GM18519 (cell line): Measurements from ENCODE around the gene PALLD.
"Not testable (repeated sequence)": the region's sequence is repeated elsewhere in the genome, so short reads cannot be mapped to it uniquely, and the experiment has no call there.

ENCODE experiments used
- ATAC-seq: cut with Tn5 transposase; IDR thresholded peaks from one replicate; pipeline ENCODE4 v1.9.1; 2021; ENCODE audit warnings: mild to moderate bottlenecking, moderate library complexity; ENCODE audit not compliant: unreplicated experiment, low FRiP score

PALLD gene

GRCh38 chr4:168496834-168497233 lies at the start of gene PALLD:
Gene PALLD (plus strand): TSS chr4:168497052.
- ATAC-seq: no peak

GRCh38 chr4:168449063-168449462 lies 47.8 kb upstream of the PALLD start:
- not testable (repeated sequence) for ATAC-seq

GRCh38 chr4:168449719-168450452 lies 47.0 kb upstream of the PALLD start:
- ATAC-seq: no peak

GRCh38 chr4:168451331-168451730 lies 45.5 kb upstream of the PALLD start:
- no peak for ATAC-seq

- no peak for ATAC-seq
These were observed 45.0 kb upstream of the PALLD start for GRCh38 chr4:168451744-168452390.

DNA sequence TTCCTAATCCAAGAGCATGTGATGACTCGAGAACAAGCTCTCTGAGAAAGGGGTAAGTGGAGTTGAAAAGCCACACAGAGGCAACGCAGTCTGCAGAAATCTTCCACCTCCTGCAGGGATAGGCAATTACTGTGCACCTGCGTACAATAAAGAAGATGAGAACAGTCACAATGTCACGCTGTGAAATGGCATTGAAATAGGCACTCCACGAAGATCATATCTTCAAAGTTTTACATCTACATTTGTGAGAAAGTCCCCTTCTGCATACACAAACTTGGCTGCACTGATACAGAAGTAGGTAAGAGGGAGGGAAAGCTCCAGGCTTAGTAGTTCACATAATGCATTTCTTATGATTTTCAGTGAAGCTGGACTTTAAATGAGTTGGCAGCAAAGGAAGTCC lies 43.7 kb upstream of the PALLD start:
- no peak for ATAC-seq

DNA sequence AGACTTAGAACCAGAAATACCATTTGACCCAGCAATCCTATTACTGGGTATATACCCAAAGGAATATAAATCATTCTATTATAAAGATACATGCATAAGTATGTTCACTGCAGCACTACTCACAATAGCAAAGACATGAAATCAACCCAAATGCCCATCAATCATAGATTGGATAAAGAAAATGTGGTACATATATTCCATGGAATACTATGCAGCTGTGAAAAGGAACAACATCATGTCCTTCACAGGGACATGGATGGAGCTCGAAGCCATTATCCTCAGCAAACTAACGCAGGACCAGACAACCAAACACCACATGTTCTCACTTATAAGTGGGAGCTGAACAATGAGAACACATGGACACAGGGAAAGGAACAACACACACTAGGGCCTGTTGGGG lies 38.6 kb upstream of the PALLD start:
- not testable (repeated sequence) for ATAC-seq

- ATAC-seq: no peak
These were observed 35.0 kb upstream of the PALLD start for GRCh38 chr4:168461821-168462220.

GRCh38 chr4:168472920-168473319 lies 23.9 kb upstream of the PALLD start:
- no peak for ATAC-seq

DNA sequence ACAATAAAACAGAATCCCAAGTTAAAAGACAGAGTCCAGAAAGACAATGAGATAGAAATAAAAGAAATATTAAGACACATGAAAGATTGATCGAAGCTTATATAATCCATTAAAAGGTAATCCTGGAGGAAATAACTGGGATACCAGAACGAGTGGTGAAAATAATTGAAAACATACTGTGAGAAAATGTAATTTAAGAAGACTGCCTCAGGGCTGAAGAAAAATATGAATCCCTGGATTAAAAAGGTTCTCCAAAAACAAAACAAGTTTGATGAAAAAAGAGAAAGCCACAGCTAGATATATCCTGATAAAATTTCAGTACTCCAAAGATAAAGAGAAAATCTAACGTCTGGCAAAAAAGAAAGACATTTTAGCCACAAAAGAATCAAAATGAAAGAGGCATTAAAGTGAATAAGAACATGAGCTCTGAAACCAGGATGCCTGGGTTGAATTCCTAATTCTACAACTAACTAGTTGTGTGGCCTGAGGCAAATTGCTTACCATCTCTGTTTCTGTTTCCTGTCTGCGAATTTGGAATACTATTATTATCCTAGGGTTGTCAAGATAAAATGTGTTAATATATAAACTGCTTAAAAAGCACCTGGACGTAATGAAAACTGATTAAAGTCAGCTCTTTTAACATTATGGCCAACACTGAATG lies 22.1 kb upstream of the PALLD start:
- ATAC-seq: no peak

DNA sequence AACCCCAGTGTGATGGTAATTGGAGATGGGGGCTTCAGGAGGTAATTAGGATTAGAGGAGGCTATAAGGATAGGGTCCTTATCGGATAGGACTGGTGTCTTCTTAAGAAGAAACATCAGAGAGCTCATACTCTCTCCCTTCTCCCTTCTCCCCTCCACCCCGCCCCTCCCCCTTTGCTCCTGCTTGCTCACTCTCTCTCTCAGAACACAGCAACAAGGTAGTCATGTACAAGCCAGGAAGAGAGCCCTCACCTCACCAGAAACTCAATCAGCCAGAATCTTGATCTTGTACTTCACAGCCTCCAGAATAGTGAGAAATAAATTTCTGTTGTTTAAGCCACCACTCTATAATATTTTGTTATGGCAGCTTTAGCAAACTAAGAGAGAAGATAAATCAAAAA lies 21.1 kb upstream of the PALLD start:
- no peak for ATAC-seq

DNA sequence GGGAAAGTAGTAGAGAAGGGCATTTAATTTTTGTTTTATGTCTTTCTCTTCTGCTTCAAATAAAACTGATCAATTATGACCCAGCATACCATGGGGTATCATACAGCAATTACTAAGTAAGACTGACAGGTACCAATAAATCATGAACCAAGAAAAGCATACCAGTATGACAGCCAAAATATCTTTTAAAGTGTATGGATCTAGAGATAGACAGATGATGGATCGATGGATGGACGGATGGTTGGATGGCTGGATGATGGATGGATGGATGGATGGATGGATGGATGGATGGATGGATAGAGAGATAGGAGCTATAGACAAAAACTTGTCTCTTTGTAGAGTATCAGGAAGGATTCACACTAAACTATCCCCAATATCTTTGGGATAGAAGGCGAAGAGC lies 18.0 kb upstream of the PALLD start:
- ATAC-seq: no peak

DNA sequence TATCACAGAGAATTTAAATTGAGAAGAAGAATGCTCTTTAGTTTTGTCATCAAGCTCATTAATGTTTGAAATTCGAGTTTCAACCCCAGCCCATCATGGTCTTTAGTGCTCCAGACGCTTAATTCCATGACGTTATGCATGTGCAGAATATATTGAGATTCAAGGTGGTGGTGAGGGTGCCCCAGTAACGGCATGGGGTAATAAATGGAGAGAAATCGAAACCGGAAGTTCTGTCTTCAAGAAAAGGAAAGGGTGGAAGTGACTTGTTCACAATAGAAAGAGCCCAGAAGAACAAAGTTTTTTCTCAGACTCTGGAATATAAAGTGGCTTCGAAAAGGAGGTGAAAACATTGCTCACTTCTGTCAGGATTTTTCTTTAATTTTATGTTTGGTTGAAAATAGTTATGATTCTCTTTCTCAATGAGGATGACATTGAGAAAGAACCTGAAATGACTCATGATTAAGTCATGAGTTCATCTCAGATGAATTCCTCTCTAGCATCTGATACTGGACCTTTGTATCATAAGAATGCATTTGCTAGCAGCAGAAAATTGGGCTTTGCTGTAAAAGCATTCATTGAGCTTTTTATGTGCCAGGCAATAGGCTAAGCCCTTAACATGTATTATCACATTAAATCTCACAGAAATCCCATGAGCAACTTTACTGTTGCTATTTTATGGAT lies 15.8 kb upstream of the PALLD start:
- peak; percentile 33 for ATAC-seq

GRCh38 chr4:168483811-168484210 lies 13.0 kb upstream of the PALLD start:
- ATAC-seq: no peak

- ATAC-seq: no peak
These were observed 12.2 kb upstream of the PALLD start for GRCh38 chr4:168484626-168485025.

GRCh38 chr4:168485156-168485910 lies 11.5 kb upstream of the PALLD start:
- no peak for ATAC-seq

DNA sequence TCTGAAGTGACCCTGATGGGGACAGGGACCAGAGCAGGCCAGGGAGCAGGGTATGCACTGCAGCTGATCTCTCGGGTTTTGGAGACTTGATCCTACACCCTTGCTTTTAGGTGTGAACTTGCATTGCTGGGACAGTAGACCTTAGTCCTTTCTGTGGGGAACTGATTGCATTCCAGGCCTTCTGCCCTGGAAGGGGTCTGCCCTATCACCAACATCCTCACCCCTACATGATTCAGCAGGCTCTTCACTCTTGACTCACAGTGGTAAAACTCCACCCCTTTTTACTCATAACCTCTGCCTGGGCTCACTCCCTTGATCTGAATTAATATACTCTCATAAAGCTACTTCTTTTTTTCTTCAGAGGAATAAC lies 10.0 kb upstream of the PALLD start:
- ATAC-seq: no peak

- ATAC-seq: no peak
These were observed 9.4 kb upstream of the PALLD start for GRCh38 chr4:168487282-168488035.

DNA sequence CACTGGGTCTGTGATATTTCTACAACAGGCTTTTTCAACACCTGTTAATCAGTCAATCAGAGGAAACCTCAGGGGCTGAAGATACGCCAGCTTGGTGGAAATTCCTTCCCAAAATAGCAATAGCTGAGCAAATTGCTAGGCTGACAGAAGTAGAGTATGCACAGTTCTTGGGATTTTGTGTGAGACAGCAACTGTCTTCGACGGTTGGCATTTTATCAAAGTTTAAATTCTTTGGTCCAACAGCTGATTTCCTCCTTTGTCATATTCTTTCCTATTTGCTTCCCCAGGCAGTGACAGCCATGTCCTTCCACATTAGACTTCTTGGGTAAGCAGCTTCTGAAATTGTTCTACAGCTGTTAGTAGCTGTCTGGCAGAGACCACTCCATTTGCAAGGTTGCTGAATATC lies 8.0 kb upstream of the PALLD start:
- no peak for ATAC-seq

DNA sequence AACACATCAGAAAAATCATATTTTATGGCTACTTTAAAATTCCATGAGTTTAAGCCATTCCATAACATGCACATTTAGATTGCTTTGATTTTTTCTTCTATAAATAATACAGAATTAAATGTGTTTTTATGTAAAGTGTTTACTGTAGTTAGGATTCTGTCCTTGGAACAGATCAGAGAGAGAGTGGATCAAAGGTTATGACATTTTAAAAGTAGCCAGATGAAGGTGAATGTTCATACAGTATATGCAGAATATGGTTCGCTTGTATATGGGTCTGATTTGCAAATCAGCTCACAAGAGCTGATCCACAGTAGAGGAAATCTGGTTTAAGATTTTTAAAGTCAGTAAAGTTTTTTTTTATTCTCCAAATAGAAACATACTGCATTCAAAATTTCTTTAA lies 7.2 kb upstream of the PALLD start:
- no peak for ATAC-seq
